Mesenchymal stem cell (in vitro differentiated cells and primary cell): ENCODE measurements around the gene LECT2.

Experiments used
- DNase-seq: peaks from one replicate; pipeline ENCODE4 v3.0.0-alpha.2; 2013
- H2AFZ ChIP-seq: one replicate; pipeline ENCODE4 v1.6.1; 2013; ENCODE audit warnings: low read depth, mild to moderate bottlenecking, control low read depth, inconsistent platforms, low read length, moderate library complexity
- H2AK5ac ChIP-seq: 2 replicates; pipeline ENCODE4 v1.6.1; 2013; ENCODE audit warnings: low read length, moderate library complexity, mild to moderate bottlenecking, inconsistent platforms; ENCODE audit not compliant: severe bottlenecking
- H2BK120ac ChIP-seq: one replicate; pipeline ENCODE4 v1.6.1; 2013; ENCODE audit warnings: low read depth, mild to moderate bottlenecking, inconsistent platforms, low read length, moderate library complexity
- H2BK12ac ChIP-seq, 2 experiments: one replicate each; pipeline ENCODE4 v1.6.1; 2013; ENCODE audit warnings: inconsistent platforms in 2 of 2, low read length in 2 of 2, mild to moderate bottlenecking in 2 of 2, moderate library complexity in 2 of 2, control low read depth in 1 of 2
- H2BK15ac ChIP-seq: one replicate; pipeline ENCODE4 v1.6.1; 2013; ENCODE audit warnings: mild to moderate bottlenecking, low read depth, inconsistent platforms; ENCODE audit not compliant: poor library complexity, severe bottlenecking
- H2BK5ac ChIP-seq: 2 replicates; pipeline ENCODE4 v1.6.1; 2013; ENCODE audit warnings: low read depth, mild to moderate bottlenecking, low read length, control low read depth, inconsistent platforms; ENCODE audit not compliant: poor library complexity, severe bottlenecking
- H3K14ac ChIP-seq, 2 experiments: one replicate each; pipeline ENCODE4 v1.6.1; 2013; ENCODE audit warnings: inconsistent platforms in 2 of 2, low read length in 2 of 2, control low read depth in 1 of 2, mild to moderate bottlenecking in 1 of 2, moderate library complexity in 1 of 2
- H3K18ac ChIP-seq, 2 experiments: one replicate each; pipeline ENCODE4 v1.6.1; 2013; ENCODE audit warnings: inconsistent platforms in 2 of 2, low read length in 2 of 2, control low read depth in 1 of 2, low read depth in 1 of 2, mild to moderate bottlenecking in 1 of 2
- H3K23ac ChIP-seq, 2 experiments: one replicate each; pipeline ENCODE4 v1.6.1; 2013; ENCODE audit warnings: inconsistent platforms in 2 of 2, low read length in 2 of 2, mild to moderate bottlenecking in 2 of 2, moderate library complexity in 2 of 2, control low read depth in 1 of 2
- H3K27ac ChIP-seq: 2 replicates; pipeline ENCODE4 v1.5.1; 2013; ENCODE audit warnings: mild to moderate bottlenecking, moderate library complexity, low read length, control low read depth, inconsistent platforms; ENCODE audit not compliant: poor library complexity, severe bottlenecking
- H3K27me3 ChIP-seq, 2 experiments: 2 replicates each; pipeline versions ENCODE4 v1.6.1 to v1.7.0; 2013; ENCODE audit warnings: low read length in 2 of 2, mild to moderate bottlenecking in 2 of 2, moderate library complexity in 2 of 2, control low read depth in 1 of 2, inconsistent platforms in 1 of 2; ENCODE audit not compliant: control insufficient read depth in 1 of 2, insufficient read depth in 1 of 2
- H3K36me3 ChIP-seq, 2 experiments: 2 replicates each; pipeline versions ENCODE4 v1.6.1 to v1.7.0; 2013; ENCODE audit warnings: low read length in 2 of 2, control low read depth in 1 of 2, inconsistent platforms in 1 of 2, low read depth in 1 of 2, mild to moderate bottlenecking in 1 of 2; ENCODE audit not compliant: insufficient read depth in 2 of 2, control insufficient read depth in 1 of 2
- H3K4ac ChIP-seq, 2 experiments: one replicate each; pipeline ENCODE4 v1.6.1; 2013; ENCODE audit warnings: inconsistent platforms in 2 of 2, low read length in 2 of 2, mild to moderate bottlenecking in 2 of 2, moderate library complexity in 2 of 2, control low read depth in 1 of 2, low read depth in 1 of 2
- H3K4me1 ChIP-seq: 2 replicates; pipeline ENCODE4 v1.6.1; 2013; ENCODE audit warnings: low read depth, low read length, control low read depth; ENCODE audit not compliant: control insufficient read depth, insufficient read depth
- H3K4me2 ChIP-seq: 2 replicates; pipeline ENCODE4 v1.6.1; 2013; ENCODE audit warnings: low read length, mild to moderate bottlenecking, inconsistent platforms; ENCODE audit not compliant: poor library complexity, severe bottlenecking
- H3K4me3 ChIP-seq, 2 experiments: 2 replicates each; pipeline versions ENCODE4 v1.5.1 to v1.7.0; 2013; ENCODE audit warnings: low read length in 2 of 2, mild to moderate bottlenecking in 2 of 2, control low read depth in 1 of 2, low read depth in 1 of 2; ENCODE audit not compliant: insufficient read depth in 1 of 2
- H3K79me1 ChIP-seq: replicated peaks from 2 replicates; pipeline ENCODE4 v1.6.1; 2013; ENCODE audit warnings: mild to moderate bottlenecking, control low read depth, low read length, inconsistent platforms; ENCODE audit not compliant: poor library complexity, severe bottlenecking
- H3K9ac ChIP-seq: 2 replicates; pipeline ENCODE4 v1.7.0; 2013; ENCODE audit warnings: mild to moderate bottlenecking, low read length, moderate library complexity
- H3K9me3 ChIP-seq: 2 replicates; pipeline ENCODE4 v1.7.0; 2013; ENCODE audit warnings: mild to moderate bottlenecking, low read length; ENCODE audit not compliant: control insufficient read depth
- H4K8ac ChIP-seq: one replicate; pipeline ENCODE4 v1.6.1; 2013; ENCODE audit warnings: inconsistent platforms, mild to moderate bottlenecking, low read length, moderate library complexity
- H4K91ac ChIP-seq: one replicate; pipeline ENCODE4 v1.6.1; 2013; ENCODE audit warnings: mild to moderate bottlenecking, low read length, inconsistent platforms
- WGBS: methylation state at CpG from one replicate; pipeline ENCODE4 v1.1.7; 2013; ENCODE audit warnings: mixed read lengths; 5-methylcytosine and 5-hydroxymethylcytosine counted together

Gene LECT2

DNA sequence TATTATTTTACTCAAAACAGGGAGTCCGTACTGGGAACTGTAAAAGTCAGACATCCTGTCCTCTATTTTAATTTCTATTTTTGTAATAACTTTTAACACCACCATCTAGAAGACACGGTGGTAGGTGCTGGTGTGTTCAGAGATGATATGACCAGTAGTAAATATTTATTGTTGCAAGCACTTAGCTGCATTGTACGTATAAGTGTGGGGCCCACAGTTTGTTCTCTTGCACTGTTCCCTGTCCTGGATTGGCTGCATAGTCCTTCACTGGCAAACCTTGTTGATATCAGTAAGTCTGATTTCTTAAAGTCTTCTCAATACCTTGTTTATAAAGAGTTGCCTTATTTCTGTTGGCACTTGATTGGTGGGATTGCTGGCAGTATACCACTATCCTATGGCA is 34.6 kb downstream of the LECT2 start:
- no peak overlapping the region for H3K9ac ChIP-seq
- H3K14ac ChIP-seq = no peak overlapping the region
- no peak for DNase-seq
- H2BK5ac ChIP-seq = no peak overlapping the region
- no peak overlapping the region for H2BK12ac ChIP-seq
- no peak overlapping the region for H2BK15ac ChIP-seq
- H3K27ac ChIP-seq = no peak overlapping the region
- no peaks in the 10 kb centered on the region for H3K79me1 ChIP-seq
- H3K18ac ChIP-seq = no peak overlapping the region
- H2AFZ ChIP-seq = no peak overlapping the region
- H3K36me3 ChIP-seq = no peaks in the 10 kb centered on the region
- no peak overlapping the region for H2BK120ac ChIP-seq
- H4K8ac ChIP-seq = no peak overlapping the region
- 37% methylated on average over 2 of the region's 3 CpGs for WGBS
- no peaks in the 10 kb centered on the region for H3K9me3 ChIP-seq
- no peak overlapping the region for H3K4me3 ChIP-seq
- H4K91ac ChIP-seq = no peak overlapping the region
- H3K4me2 ChIP-seq = no peak overlapping the region
- H2AK5ac ChIP-seq = no peak overlapping the region
- no peak overlapping the region for H3K4ac ChIP-seq
- no peak overlapping the region for H3K23ac ChIP-seq
- H3K4me1 ChIP-seq = no peaks in the 10 kb centered on the region
- H3K27me3 ChIP-seq = peaks cover 11 to 57% of the 10 kb centered on the region in 2 experiments

DNA sequence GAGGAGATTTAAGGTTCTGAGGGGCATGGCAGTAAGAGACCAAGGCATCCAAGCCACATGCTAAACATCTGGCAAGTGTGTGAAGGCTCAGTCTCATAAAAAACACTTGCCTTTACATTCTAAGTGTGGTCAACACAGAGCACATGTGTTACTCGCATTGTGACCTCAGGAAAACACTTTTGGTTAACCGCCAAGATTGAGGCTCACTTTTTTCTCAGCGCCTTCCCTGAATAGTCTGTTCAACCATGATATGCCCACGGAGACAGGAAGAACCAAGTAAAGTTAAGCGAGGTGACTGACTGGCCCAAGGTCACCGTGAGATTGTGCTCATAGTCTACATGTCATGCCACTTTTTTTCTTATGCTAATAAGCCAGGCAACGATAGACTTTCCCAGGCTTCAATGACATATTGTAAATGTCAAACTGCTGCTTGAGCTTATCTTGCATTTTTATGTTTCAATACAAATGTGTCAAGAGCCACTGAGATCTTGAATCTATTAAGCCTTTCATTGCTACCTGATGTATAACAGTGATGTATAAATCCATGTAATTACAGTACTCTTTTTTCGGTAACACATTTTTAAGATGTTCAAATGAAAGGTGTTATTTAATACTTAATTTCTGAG is 38.0 kb downstream of the LECT2 start:
- Histone ChIP-seq H3K4me2 (no peak overlapping the region), H2BK12ac (no peak overlapping the region), H3K27me3 (peaks cover 14 to 52% of the 10 kb centered on the region in 2 experiments), H3K79me1 (no peaks in the 10 kb centered on the region), H2BK15ac (no peak overlapping the region), H4K91ac (no peak overlapping the region), H2AK5ac (no peak overlapping the region), H2BK5ac (no peak overlapping the region), H3K9ac (no peak overlapping the region), H3K9me3 (no peaks in the 10 kb centered on the region), H3K4me3 (no peak overlapping the region), H2BK120ac (no peak overlapping the region), H3K36me3 (no peaks in the 10 kb centered on the region), H4K8ac (no peak overlapping the region), H2AFZ (no peak overlapping the region), H3K4me1 (no peaks in the 10 kb centered on the region), H3K14ac (no peak overlapping the region), H3K4ac (no peak overlapping the region), H3K23ac (no peak overlapping the region), H3K18ac (no peak overlapping the region), H3K27ac (no peak overlapping the region)
- DNase-seq = no peak
- WGBS = 93% methylated on average over 7 of the region's 8 CpGs

DNA sequence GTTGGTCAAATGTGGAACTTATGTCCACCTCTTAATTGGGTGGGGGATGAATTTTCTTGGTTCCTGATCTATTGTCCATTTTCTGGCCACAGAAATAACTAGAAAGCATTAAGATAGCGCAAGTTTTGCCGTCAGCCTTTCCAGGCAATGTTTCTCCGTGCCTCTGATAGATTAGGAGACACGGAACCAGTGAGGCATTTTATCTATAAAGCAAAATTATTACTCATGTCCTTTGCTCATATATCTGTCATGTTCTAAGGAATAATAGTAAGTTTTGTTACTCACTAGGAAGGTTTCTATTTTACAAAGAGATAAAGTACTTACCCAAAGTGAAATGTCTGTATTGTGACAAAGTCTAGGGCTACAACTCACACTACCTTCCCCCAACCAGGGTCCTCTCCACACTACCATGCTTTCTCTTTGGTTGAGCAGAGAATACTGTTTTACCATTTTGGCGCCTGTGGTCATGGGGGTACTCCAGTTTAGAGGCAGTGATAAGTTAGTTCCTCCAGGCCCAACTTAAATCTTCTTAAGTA is 39.2 kb downstream of the LECT2 start:
- Histone ChIP-seq H3K79me1 (no peaks in the 10 kb centered on the region), H2BK12ac (no peak overlapping the region), H3K14ac (no peak overlapping the region), H2BK15ac (no peak overlapping the region), H2AK5ac (no peak overlapping the region), H3K9me3 (no peaks in the 10 kb centered on the region), H4K8ac (no peak overlapping the region), H3K18ac (no peak overlapping the region), H3K4me3 (no peak overlapping the region), H3K27me3 (peaks cover 24 to 63% of the 10 kb centered on the region in 2 experiments), H3K9ac (no peak overlapping the region), H3K4me2 (no peak overlapping the region), H2AFZ (no peak overlapping the region), H4K91ac (no peak overlapping the region), H3K27ac (no peak overlapping the region), H3K23ac (no peak overlapping the region), H2BK120ac (no peak overlapping the region), H2BK5ac (no peak overlapping the region), H3K4ac (no peak overlapping the region), H3K4me1 (no peaks in the 10 kb centered on the region), H3K36me3 (no peaks in the 10 kb centered on the region)
- 100% methylated on average over 2 of the region's 5 CpGs for WGBS
- no peak for DNase-seq

- WGBS = 79% methylated on average over 3 of the region's 4 CpGs
- H3K9ac ChIP-seq = no peak overlapping the region
- no peaks in the 10 kb centered on the region for H3K9me3 ChIP-seq
- H2BK120ac ChIP-seq = no peak overlapping the region
- DNase-seq = no peak
- no peak overlapping the region for H2BK5ac ChIP-seq
- H2BK12ac ChIP-seq = no peak overlapping the region
- H3K14ac ChIP-seq = no peak overlapping the region
- no peaks in the 10 kb centered on the region for H3K79me1 ChIP-seq
- H3K4me3 ChIP-seq = no peak overlapping the region
- peaks cover 30 to 71% of the 10 kb centered on the region in 2 experiments for H3K27me3 ChIP-seq
- H2AFZ ChIP-seq = no peak overlapping the region
- H4K91ac ChIP-seq = no peak overlapping the region
- no peak overlapping the region for H2AK5ac ChIP-seq
- H4K8ac ChIP-seq = no peak overlapping the region
- H3K23ac ChIP-seq = no peak overlapping the region
- no peak overlapping the region for H3K4ac ChIP-seq
- no peak overlapping the region for H3K4me2 ChIP-seq
- no peak overlapping the region for H3K18ac ChIP-seq
- H2BK15ac ChIP-seq = no peak overlapping the region
- H3K4me1 ChIP-seq = no peaks in the 10 kb centered on the region
- no peaks in the 10 kb centered on the region for H3K36me3 ChIP-seq
- no peak overlapping the region for H3K27ac ChIP-seq
Observed at GRCh38 chr5:135913713-135914626, 40.8 kb downstream of the LECT2 start.
